Activated CD4-positive, alpha-beta T cell treated with anti-CD3 and anti-CD28 coated beads for 36 hours (primary cell): ENCODE measurements around the gene C2orf68. TPM values are rescaled to one million over a fixed set of nuclear protein-coding genes. Genes with fewer than 3 reads are reported as not detected.
A peak's percentile ranks its signal among the peaks of the same experiment; 100 is the strongest.

Source experiments
- ATAC-seq: fragments of 200-7000 bp; cut with Tn5 transposase; one replicate; pipeline ENCODE4 v1.10.0; 2021; ENCODE audit warnings: mild to moderate bottlenecking, moderate library complexity
- CTCF ChIA-PET: fragments of 350-600 bp; sonication (Branson Sonifier 250); formaldehyde crosslinking; loops from one replicate; lab custom pipeline; 2021; ENCODE audit warnings: antibody characterized with exemption; lab: Charles Lee
- POLR2A ChIA-PET: fragments of 350-600 bp; sonication (Branson Sonifier 250); formaldehyde crosslinking; loops from one replicate; lab custom pipeline; 2021; ENCODE audit warnings: antibody characterized with exemption, inconsistent platforms; lab: Charles Lee
- DNase-seq: peaks from one replicate; pipeline ENCODE4 v3.0.0-alpha.2; 2020
- H3K27ac Mint-ChIP-seq: one replicate; pipeline ENCODE4 v1.8.0; 2021; ENCODE audit warnings: mixed read lengths
- H3K27me3 Mint-ChIP-seq: one replicate; pipeline ENCODE4 v1.8.0; 2021; ENCODE audit warnings: mixed read lengths
- H3K36me3 Mint-ChIP-seq: one replicate; pipeline ENCODE4 v1.8.0; 2021; ENCODE audit warnings: low read depth, mixed read lengths
- H3K4me1 Mint-ChIP-seq: one replicate; pipeline ENCODE4 v1.8.0; 2021; ENCODE audit warnings: mixed read lengths
- H3K4me3 Mint-ChIP-seq: one replicate; pipeline ENCODE4 v1.8.0; 2021; ENCODE audit warnings: mild to moderate bottlenecking, moderate library complexity, mixed read lengths
- H3K9me3 Mint-ChIP-seq: one replicate; pipeline ENCODE4 v1.8.0; 2021; ENCODE audit warnings: low read depth, mixed read lengths
- intact Hi-C, 2 experiments: fragments of 100-400 bp; cut with DNase I in 1 of 2; cut with micrococcal nuclease in 1 of 2; formaldehyde crosslinking; loops; one replicate each; pipeline versions ENCODE4 v1.14.2 to v1.15.1; 2022 to 2024; cut with DNase I, micrococcal nuclease
- total RNA-seq, 2 experiments: library from RNA; stranded (reverse); gene quantifications; one replicate each; pipeline ENCODE4 v1.2.3, GENCODE V29; 2021

C2orf68 gene
- total RNA-seq, 2 experiments from 2014 or later: 33.7 to 47.2 TPM

DNA sequence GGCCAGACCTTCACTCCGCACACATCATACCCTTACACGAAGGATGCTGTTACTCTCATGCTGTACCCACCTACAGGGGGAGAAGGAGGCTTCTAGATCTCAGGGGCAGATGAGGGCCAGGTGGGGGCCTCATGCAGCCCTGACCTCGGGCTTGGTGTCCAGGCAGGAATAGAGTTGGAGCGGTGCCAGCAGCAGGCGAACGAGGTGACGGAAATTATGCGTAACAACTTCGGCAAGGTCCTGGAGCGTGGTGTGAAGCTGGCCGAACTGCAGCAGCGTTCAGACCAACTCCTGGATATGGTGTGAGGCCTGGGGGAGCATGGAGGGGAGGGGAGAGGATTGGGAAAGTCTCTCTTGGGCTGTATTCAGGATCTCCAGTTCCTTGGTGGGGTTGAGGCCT is 20.3 kb downstream of the C2orf68 start:
- CTCF ChIA-PET: interaction anchor here (1.0 to 1.6 kb wide), 2 partner anchors 12 to 13 kb away, joined by 3 to 4 read pairs; no protein-coding TSS in a partner anchor
- Mint-ChIP-seq H3K27me3 (no peaks in the 10 kb centered on the region), H3K4me3 (no peak overlapping the region), H3K4me1 (peaks cover 22% of the 10 kb centered on the region), H3K27ac (no peak overlapping the region), H3K36me3 (peaks cover 3% of the 10 kb centered on the region), H3K9me3 (no peaks in the 10 kb centered on the region)
- intact Hi-C loops: no loop called here
- DNase-seq: no peak
- ATAC-seq: no peak
- POLR2A ChIA-PET: no interaction called here

DNA sequence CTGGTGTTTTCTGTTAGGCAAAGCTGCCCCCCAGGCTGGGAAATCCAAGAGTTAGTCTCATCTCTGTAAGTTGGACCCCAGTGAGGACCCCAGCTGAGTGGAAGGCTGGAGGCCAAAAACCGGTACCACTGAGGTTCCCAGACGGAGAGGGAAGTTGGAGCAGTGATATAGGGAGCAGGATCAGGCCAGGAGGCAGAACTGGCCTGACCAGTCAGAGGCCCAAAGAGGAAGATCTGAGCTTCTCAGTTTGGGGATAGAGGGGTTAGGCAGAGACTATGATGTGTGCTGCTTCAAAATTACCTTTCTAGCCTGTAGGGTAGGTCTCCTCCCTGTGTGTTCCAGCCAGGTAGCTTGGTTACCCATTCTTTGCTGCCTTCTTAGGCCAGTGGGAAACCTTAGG is 20.9 kb downstream of the C2orf68 start:
- CTCF ChIA-PET: interaction anchor here (0.5 to 1.6 kb wide), 4 partner anchors 11 to 291 kb away, joined by 3 to 5 read pairs (median 4); no protein-coding TSS in a partner anchor
- Mint-ChIP-seq H3K4me3 (no peak overlapping the region), H3K9me3 (no peaks in the 10 kb centered on the region), H3K4me1 (peaks cover 17% of the 10 kb centered on the region), H3K36me3 (peaks cover 3% of the 10 kb centered on the region), H3K27me3 (no peaks in the 10 kb centered on the region), H3K27ac (no peak overlapping the region)
- DNase-seq: no peak
- no peak for ATAC-seq
- POLR2A ChIA-PET: interaction anchor here (0.6 kb wide), 2 partner anchors 25 to 44 kb away, joined by 3 to 9 read pairs; no protein-coding TSS in a partner anchor
- intact Hi-C loops: no loop called here

DNA sequence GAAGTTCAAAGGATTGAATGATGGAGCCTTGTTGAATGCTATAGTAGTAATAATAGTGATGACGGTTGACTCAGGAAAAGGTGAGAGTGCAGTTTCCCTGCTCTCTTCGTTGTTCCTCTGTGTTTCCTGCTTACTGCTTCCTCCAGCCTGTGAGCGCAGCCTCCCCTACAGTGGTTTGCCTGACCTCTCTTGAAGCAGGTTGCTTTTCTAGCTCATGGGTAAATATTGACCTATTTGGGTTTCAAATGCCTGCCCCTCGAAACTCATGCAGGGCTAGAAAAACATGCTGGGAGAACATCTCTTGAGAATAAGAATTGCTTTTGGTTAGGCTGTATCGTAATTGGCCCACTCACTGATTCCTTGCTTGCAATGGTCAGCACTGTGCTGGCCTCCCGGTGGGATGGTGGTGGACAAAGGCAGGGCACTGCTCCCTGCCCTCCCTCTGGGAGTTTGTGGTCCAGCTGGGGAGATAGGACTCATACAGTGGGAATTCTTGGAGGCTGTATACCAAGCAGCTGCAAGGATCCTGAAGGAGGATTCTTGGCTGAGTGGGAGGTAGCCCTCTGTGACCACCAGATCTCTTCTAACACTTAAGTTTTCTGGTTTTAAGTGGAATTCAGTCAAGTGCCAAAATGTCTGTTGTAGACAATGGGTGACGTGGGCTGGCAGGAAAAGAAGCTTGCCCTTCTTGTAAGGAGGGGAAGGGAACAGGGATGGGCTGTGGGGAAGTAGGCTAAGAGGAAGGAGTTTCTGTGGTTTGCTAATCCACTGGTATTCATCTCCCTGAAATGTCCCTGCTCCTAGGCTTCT is 21.7 kb downstream of the C2orf68 start:
- ChIA-PET CTCF (interaction anchor here (0.5 to 1.6 kb wide), 3 partner anchors 15 to 290 kb away, joined by 4 to 5 read pairs (median 4); no protein-coding TSS in a partner anchor), POLR2A (interaction anchor here (0.6 kb wide), 1 partner anchor 26 kb away, joined by 3 read pairs; no protein-coding TSS in a partner anchor)
- Mint-ChIP-seq H3K4me1 (peaks cover 21% of the 10 kb centered on the region), H3K4me3 (no peak overlapping the region), H3K27me3 (no peaks in the 10 kb centered on the region), H3K27ac (no peak overlapping the region), H3K9me3 (no peaks in the 10 kb centered on the region), H3K36me3 (no peaks in the 10 kb centered on the region)
- no peak for DNase-seq
- no peak for ATAC-seq
- intact Hi-C loops: no loop called here

DNA sequence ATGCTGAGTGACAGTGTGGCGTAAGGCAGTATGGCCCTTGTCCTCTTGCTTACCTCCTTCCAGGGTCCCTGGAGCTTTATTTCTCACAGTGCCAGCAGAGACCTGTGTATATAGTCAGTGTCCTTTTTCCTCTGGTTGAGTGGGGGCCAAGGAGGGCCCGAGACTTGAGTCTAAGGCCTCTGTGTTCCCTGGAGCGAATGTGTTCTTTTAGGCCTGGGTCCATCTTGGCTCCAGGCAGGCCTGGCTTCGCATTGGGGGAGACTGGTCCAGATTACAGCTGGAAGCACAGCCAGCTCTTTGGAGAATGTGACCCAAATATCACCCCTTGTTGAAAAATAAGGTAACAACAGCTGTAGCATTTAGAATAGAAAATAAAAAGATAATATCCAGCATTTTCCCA is 22.7 kb downstream of the C2orf68 start:
- Mint-ChIP-seq H3K9me3 (no peaks in the 10 kb centered on the region), H3K27ac (no peak overlapping the region), H3K4me3 (no peak overlapping the region), H3K4me1 (peaks cover 20% of the 10 kb centered on the region), H3K36me3 (no peaks in the 10 kb centered on the region), H3K27me3 (no peaks in the 10 kb centered on the region)
- ChIA-PET CTCF (no interaction called here), POLR2A (no interaction called here)
- intact Hi-C loops: no loop called here
- ATAC-seq: no peak
- DNase-seq: no peak

DNA sequence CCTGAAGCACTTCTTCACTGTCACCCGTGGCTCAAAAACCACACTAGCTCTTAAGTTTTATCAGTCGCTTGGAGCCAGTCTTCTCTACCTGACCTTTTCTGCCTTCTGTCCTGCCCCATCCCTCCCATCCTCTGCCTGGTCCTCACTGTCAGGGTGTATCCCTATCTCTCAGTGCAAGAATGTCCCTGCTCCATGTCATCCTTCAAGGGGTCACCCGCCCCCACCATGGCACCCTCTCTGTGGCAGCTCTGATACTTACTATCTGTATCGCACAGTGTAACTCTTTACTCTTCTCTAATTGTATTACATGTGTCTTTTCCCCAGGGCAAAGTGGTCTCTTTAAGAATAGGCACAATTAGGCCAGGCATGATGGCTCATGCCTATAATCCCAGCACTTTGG is 23.2 kb downstream of the C2orf68 start:
- H3K4me3 Mint-ChIP-seq: no peak overlapping the region
- no peaks in the 10 kb centered on the region for H3K27me3 Mint-ChIP-seq
- H3K27ac Mint-ChIP-seq: no peak overlapping the region
- peaks cover 22% of the 10 kb centered on the region for H3K4me1 Mint-ChIP-seq
- no peak for DNase-seq
- peaks cover under 1% of the 10 kb centered on the region for H3K36me3 Mint-ChIP-seq
- intact Hi-C loops: no loop called here
- ChIA-PET CTCF (no interaction called here), POLR2A (no interaction called here)
- ATAC-seq: no peak
- no peaks in the 10 kb centered on the region for H3K9me3 Mint-ChIP-seq

DNA sequence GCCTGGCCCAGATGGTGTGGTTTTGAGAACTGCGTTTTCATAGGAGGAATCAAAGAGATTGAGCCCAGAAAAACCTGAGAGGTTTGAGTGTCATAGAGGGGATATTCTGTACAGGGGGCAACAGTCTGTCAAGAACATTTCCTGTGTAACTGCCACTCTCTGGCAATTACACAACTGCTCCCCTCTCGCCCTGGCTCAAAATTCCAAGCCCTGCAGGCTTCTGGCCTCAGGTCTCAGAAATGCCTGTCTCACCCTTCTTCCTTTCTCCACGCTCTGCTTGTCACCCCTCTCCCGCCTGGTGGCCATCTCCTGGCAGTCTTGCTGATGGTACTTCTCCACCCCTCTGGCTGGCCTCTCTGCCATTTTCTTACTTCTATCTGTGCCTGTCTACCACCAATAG is 23.6 kb downstream of the C2orf68 start:
- intact Hi-C loops: no loop called here
- ATAC-seq (no peak), DNase-seq (no peak)
- Mint-ChIP-seq H3K4me1 (peaks cover 26% of the 10 kb centered on the region), H3K27me3 (no peaks in the 10 kb centered on the region), H3K4me3 (no peak overlapping the region), H3K27ac (no peak overlapping the region), H3K9me3 (no peaks in the 10 kb centered on the region), H3K36me3 (peaks cover 4% of the 10 kb centered on the region)
- POLR2A ChIA-PET: interaction anchor here (1.1 kb wide), 1 partner anchor 12 kb away, joined by 3 read pairs; no protein-coding TSS in a partner anchor
- CTCF ChIA-PET: no interaction called here

DNA sequence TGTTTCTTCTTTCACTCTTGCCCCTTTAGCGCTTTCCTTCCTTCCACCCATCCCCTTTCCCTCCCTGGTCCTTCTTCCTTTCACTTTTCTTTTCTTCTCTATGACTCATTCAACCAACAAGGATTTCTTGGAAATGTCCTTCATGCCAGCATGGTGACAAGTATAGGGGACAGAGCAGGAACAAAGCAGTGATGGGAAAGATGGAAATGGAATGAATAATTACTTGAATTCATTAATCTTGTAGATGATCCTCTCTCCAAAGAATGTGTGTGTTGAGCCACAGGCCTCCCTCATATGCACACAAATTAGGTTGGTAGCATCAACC is 26.1 kb downstream of the C2orf68 start:
- peak overlapping the region; percentile 75 for H3K4me3 Mint-ChIP-seq
- no peaks in the 10 kb centered on the region for H3K27me3 Mint-ChIP-seq
- H3K9me3 Mint-ChIP-seq: no peaks in the 10 kb centered on the region
- peaks cover 18% of the 10 kb centered on the region for H3K36me3 Mint-ChIP-seq
- peaks cover 31% of the 10 kb centered on the region for H3K4me1 Mint-ChIP-seq
- ChIA-PET CTCF (interaction anchor here (2.5 kb wide), 1 partner anchor 35 kb away, joined by 9 read pairs; no protein-coding TSS in a partner anchor), POLR2A (interaction anchor here (0.7 to 1.0 kb wide), 2 partner anchors 51 to 231 kb away, joined by 3 read pairs; partner anchors contain the start of genes ELMOD3 and RETSAT)
- no peak for ATAC-seq
- no peak for DNase-seq
- H3K27ac Mint-ChIP-seq: peak overlapping the region; percentile 87
- intact Hi-C loops: no loop called here

DNA sequence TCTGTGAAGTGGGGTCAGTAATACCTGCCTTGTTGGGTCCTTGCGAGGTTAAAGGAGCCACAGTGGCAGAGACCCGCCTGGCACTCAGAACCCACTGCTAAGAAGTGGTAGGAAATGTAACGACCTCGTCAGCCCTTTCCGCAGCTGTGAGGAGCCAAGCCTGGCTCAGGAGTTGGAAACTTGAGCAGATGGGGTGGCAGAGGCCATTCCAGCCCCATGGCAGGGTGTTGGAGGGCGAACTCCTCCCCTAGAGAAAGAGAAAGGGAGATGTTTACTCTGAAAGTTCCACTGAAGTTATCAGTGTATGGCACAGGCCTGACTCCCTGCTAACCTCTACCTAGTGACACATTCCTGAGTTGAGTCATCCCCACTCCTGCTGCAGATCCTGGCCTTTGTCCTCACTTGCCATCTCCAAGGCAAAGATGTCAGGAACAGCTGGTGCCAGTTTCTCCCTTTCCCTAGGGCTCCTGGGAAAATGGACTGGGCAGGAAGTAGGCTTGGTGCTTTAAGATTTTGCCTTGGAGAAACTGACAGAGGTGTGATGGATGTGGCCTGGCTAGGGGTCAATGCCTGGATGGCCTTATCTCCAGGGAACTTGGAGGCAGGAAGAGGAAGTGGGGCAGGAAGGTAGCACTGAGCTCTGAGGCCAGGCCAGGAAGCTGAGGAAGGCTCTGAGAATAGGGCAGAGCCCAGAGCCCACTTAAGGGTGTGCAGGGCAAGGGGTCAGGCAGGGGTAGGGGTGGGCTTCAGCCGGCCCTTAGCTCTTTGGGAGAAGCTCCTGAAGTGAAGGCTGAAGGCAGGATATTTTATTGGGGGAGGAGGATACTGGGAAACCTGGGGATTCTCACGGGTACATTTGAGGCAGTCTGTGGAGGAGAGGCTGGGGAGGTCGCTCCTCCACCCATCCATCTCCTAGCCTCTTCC is 26.7 kb downstream of the C2orf68 start:
- DNase-seq: peak; percentile 52
- Mint-ChIP-seq H3K9me3 (no peaks in the 10 kb centered on the region), H3K4me1 (peaks cover 34% of the 10 kb centered on the region), H3K27me3 (no peaks in the 10 kb centered on the region), H3K27ac (peak overlapping the region; percentile 87), H3K4me3 (peak overlapping the region; percentile 75), H3K36me3 (peaks cover 21% of the 10 kb centered on the region)
- POLR2A ChIA-PET: interaction anchor here (0.5 to 1.0 kb wide), 3 partner anchors 21 to 231 kb away, joined by 3 to 6 read pairs (median 3); partner anchors contain the start of genes C2orf68, ELMOD3 and RETSAT
- intact Hi-C loops: no loop called here
- peak; percentile 79 for ATAC-seq
- CTCF ChIA-PET: interaction anchor here (2.5 kb wide), 1 partner anchor 34 kb away, joined by 9 read pairs; no protein-coding TSS in a partner anchor

DNA sequence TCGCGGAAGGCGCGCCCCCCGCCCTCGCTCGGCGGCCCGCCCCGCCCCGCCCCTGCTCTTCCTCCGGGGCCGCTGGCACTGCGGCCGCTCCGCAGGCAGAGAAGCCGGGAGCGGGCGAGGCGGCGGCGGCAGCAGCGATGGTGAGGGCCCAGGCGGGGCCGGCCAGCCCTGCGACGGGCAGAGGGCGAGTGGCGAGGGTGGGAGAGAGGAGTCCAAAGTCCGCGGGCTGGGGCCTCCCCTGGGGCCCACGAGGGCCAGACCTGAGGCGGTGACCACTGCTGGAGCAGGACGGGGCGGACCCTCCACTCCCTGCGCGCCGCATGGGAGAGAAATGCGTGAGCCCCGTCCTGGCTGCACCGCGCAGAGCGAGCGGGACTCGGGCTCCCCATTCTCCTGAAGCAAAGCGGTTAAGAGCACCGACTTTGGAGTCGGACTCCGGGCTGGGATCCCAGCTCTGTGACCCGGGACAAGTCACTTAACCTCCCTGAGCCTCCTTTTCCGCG is 27.5 kb downstream of the C2orf68 start, which contains the start of gene VAMP5:
Gene VAMP5 (plus strand): TSS at position 78 of the 503 bp plus-strand sequence. CDS start 60 bp downstream, at position 138.
- Mint-ChIP-seq H3K27ac (peak within 1 kb of the TSS; percentile 87), H3K36me3 (peaks cover 23% of the 10 kb centered on the region), H3K9me3 (no peaks in the 10 kb centered on the region), H3K4me1 (peaks cover 38% of the 10 kb centered on the region), H3K27me3 (no peaks in the 10 kb centered on the region), H3K4me3 (peak within 1 kb of the TSS; percentile 75)
- ATAC-seq: peak; percentile 20
- CTCF ChIA-PET: interaction anchor here (1.4 to 2.5 kb wide), 2 partner anchors 10 to 33 kb away, joined by 6 to 9 read pairs; no protein-coding TSS in a partner anchor
- intact Hi-C loops: no loop called here
- peak; percentile 30 for DNase-seq
- POLR2A ChIA-PET: interaction anchor here (0.6 to 0.8 kb wide), 2 partner anchors 21 to 32 kb away, joined by 3 to 6 read pairs; no protein-coding TSS in a partner anchor

DNA sequence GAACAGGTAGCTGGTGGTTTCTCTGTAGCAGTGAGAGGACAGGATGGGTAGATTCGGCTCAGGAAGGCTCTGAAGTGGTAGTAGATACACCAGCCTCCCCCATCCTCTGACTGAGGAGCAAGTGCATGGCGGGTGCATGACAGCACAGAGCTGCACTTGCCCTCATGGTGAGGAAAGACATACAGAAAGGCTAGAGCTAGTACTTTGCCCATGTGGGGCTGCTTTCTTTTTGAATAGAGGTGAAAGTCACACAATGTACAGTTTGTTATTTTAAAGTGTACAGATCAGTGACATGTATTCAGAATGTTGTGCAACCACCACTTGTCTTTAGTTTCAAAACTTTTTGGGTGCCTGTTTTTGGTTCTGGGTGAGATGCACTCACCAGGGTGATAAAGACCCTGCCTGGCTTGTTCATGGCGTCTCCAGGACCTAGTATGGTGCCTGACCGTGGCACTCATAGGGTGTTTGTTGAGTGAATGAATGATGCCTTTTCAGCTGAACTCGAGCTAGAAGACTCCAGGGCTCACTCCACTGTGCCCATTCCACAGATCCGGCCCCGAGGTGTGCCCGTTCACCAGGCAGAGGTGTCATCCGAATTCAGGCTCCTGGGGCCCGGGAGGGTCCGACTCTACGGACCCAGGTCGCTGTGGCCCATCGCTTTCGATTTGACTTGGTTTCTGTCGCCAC is 28.1 kb downstream of the C2orf68 start:
- Mint-ChIP-seq H3K27me3 (no peaks in the 10 kb centered on the region), H3K9me3 (no peaks in the 10 kb centered on the region), H3K4me3 (peak overlapping the region; percentile 75), H3K4me1 (peaks cover 44% of the 10 kb centered on the region), H3K36me3 (peaks cover 25% of the 10 kb centered on the region), H3K27ac (peak overlapping the region; percentile 87)
- peak; percentile 59 for ATAC-seq
- POLR2A ChIA-PET: interaction anchor here (0.7 to 0.8 kb wide), 2 partner anchors 16 to 32 kb away, joined by 3 to 4 read pairs; no protein-coding TSS in a partner anchor
- intact Hi-C loops: no loop called here
- peak; percentile 61 for DNase-seq
- CTCF ChIA-PET: interaction anchor here (0.8 to 2.5 kb wide), 3 partner anchors 11 to 33 kb away, joined by 4 to 9 read pairs (median 6); no protein-coding TSS in a partner anchor
